Duodenal mucosa (tissue), 2 donors: ENCODE results near the gene SKIDA1.

Experiments
- H3K27ac ChIP-seq: one replicate; pipeline ENCODE4 v1.7.0; 2013; ENCODE audit warnings: low read depth, low read length
- H3K27me3 ChIP-seq, 2 donors: one replicate each; pipeline ENCODE4 v1.7.0; 2013; ENCODE audit warnings: low read length in 2 of 2, control low read depth in 1 of 2; ENCODE audit not compliant: insufficient read depth in 2 of 2, control insufficient read depth in 1 of 2
- H3K36me3 ChIP-seq, 2 donors: one replicate each; pipeline ENCODE4 v1.7.0; 2013; ENCODE audit warnings: low read length in 2 of 2, control low read depth in 1 of 2; ENCODE audit not compliant: insufficient read depth in 2 of 2, control insufficient read depth in 1 of 2
- H3K4me1 ChIP-seq, 2 donors: one replicate each; pipeline ENCODE4 v1.7.0; 2013; ENCODE audit warnings: low read length in 2 of 2, control low read depth in 1 of 2; ENCODE audit not compliant: insufficient read depth in 2 of 2, control insufficient read depth in 1 of 2
- H3K4me3 ChIP-seq, 2 donors: one replicate each; pipeline ENCODE4 v1.7.0; 2013; ENCODE audit warnings: low read length in 2 of 2, low read depth in 1 of 2
- H3K9ac ChIP-seq, 2 donors: one replicate each; pipeline ENCODE4 v1.7.0; 2013; ENCODE audit warnings: low read length in 2 of 2, low read depth in 1 of 2
- H3K9me3 ChIP-seq, 2 donors: one replicate each; pipeline ENCODE4 v1.7.0; 2013; ENCODE audit warnings: low read length in 2 of 2, control low read depth in 1 of 2; ENCODE audit not compliant: control insufficient read depth in 1 of 2

The SKIDA1 gene

GRCh38 chr10:21529032-21529910, 3.8 kb upstream of the SKIDA1 start:
- Histone ChIP-seq H3K4me1 (peaks cover 7 to 14% of the 10 kb centered on the region in 2 donors), H3K36me3 (no peaks in the 10 kb centered on the region), H3K27ac (no peak overlapping the region), H3K9ac (no peak overlapping the region), H3K4me3 (no peak overlapping the region), H3K27me3 (peaks cover 7 to 24% of the 10 kb centered on the region in 2 donors), H3K9me3 (no peaks in the 10 kb centered on the region)

- Histone ChIP-seq H3K4me1 (peaks cover 7 to 13% of the 10 kb centered on the region in 2 donors), H3K4me3 (peak overlapping the region in 1 of 2 donors; percentile 43), H3K27ac (peak overlapping the region; percentile 5), H3K9ac (no peak overlapping the region), H3K27me3 (peaks cover 7 to 24% of the 10 kb centered on the region in 2 donors), H3K9me3 (no peaks in the 10 kb centered on the region), H3K36me3 (no peaks in the 10 kb centered on the region)
These were observed 3.0 kb upstream of the SKIDA1 start for GRCh38 chr10:21528236-21529031.

GRCh38 chr10:21527598-21528235, 2.2 kb upstream of the SKIDA1 start:
- Histone ChIP-seq H3K27me3 (peaks cover 7 to 24% of the 10 kb centered on the region in 2 donors), H3K9me3 (no peaks in the 10 kb centered on the region), H3K36me3 (no peaks in the 10 kb centered on the region), H3K4me3 (peak overlapping the region; percentile 43 to 47), H3K9ac (peak overlapping the region in 1 of 2 donors; percentile 30), H3K4me1 (peaks cover 1 to 6% of the 10 kb centered on the region in 2 donors), H3K27ac (peak overlapping the region; percentile 88)

DNA sequence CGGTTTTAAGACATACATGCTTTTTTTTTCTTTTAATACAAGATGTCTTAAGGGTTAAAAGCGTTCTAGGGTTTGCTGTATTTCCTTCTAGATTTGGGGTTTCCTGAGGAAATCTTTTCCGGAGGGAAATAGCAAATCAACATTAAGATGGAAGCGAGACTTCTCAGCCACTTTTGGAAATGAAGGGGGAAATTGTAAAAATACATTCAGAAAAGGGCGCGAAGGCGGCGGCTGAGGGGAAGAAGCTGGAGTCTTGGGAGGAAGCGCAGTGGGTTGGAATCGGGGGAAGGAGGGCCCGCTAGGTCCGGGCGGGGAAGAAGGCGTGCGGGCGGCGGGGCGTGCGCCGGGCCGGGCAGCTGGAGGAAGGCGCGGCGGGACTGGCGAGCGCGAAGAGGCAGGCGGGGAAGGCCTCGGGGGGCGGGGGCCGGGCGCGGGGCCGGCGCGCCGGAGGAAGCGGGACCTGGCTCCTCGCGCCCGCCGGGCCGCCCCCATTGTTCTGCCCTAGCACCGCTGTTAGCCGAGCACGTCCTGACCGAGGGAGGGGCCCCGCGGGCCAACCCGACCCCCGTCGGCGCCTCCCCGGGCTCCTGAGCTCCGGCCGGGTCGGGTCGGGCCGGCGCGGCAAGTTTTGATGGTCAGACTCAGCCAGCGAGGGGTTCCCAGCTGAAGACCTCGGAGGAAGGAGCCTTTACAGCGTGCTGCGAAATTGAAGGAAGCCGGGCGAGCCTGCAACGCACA, 1.5 kb upstream of the SKIDA1 start:
- Histone ChIP-seq H3K27me3 (peaks cover 10 to 24% of the 10 kb centered on the region in 2 donors), H3K9me3 (no peaks in the 10 kb centered on the region), H3K36me3 (no peaks in the 10 kb centered on the region), H3K27ac (peak overlapping the region; percentile 88), H3K4me3 (peak overlapping the region; percentile 65 to 79), H3K4me1 (peaks cover 0 to 5% of the 10 kb centered on the region in 2 donors), H3K9ac (peak overlapping the region; percentile 30 to 60)

DNA sequence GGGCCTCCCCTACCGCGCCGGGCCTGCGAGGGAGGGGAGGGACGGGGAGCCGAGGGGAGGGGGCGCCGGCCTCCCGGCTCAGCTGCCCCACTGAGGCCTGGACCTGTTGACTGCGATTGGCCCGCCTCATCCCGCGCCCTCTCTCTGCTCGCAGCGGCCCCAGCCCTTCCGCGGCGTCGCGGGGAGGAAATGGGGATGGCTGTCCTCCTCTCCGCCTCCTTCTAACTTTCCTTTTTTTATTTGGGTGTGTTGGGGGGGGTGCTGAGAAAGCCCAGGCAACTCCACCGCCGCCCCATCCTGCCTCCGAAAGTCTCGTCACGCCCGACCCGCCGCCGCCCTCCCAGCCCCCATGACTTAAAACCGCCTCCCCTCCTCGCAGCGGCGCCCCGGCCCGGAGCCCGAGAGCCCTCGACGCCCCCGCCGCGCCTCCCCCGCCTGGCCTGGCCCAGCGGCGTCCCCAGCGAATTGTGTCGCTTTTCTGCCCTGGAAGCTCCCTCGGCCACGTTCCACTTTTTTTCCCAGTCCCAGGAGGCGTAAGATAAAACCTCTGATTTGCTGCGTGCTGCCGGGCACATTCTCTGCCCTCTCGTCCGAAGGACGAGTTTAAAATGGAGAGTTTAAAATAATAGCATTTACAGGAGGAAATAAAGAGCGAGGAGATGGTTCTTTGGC, 842 bp upstream of the SKIDA1 start:
- peaks cover 14 to 29% of the 10 kb centered on the region in 2 donors for H3K27me3 ChIP-seq
- peak overlapping the region; percentile 88 for H3K27ac ChIP-seq
- H3K36me3 ChIP-seq: no peaks in the 10 kb centered on the region
- no peaks in the 10 kb centered on the region for H3K9me3 ChIP-seq
- H3K9ac ChIP-seq: peak overlapping the region; percentile 43 to 60
- H3K4me1 ChIP-seq: peaks cover 0 to 5% of the 10 kb centered on the region in 2 donors
- H3K4me3 ChIP-seq: peak overlapping the region; percentile 65 to 79

GRCh38 chr10:21524526-21525366, 736 bp downstream of the SKIDA1 start:
- Histone ChIP-seq H3K9me3 (no peaks in the 10 kb centered on the region), H3K36me3 (no peaks in the 10 kb centered on the region), H3K9ac (peak overlapping the region; percentile 53 to 66), H3K27ac (peak overlapping the region; percentile 88), H3K4me3 (peak overlapping the region; percentile 79 to 88), H3K4me1 (peaks cover 4 to 9% of the 10 kb centered on the region in 2 donors), H3K27me3 (peaks cover 25 to 42% of the 10 kb centered on the region in 2 donors)

- no peak overlapping the region for H3K9ac ChIP-seq
- no peaks in the 10 kb centered on the region for H3K36me3 ChIP-seq
- H3K27ac ChIP-seq: no peak overlapping the region
- H3K4me1 ChIP-seq: peaks cover 5 to 15% of the 10 kb centered on the region in 2 donors
- H3K9me3 ChIP-seq: no peaks in the 10 kb centered on the region
- H3K27me3 ChIP-seq: peaks cover 30 to 48% of the 10 kb centered on the region in 2 donors
- no peak overlapping the region for H3K4me3 ChIP-seq
These were observed 1.4 kb downstream of the SKIDA1 start for GRCh38 chr10:21524131-21524525.

DNA sequence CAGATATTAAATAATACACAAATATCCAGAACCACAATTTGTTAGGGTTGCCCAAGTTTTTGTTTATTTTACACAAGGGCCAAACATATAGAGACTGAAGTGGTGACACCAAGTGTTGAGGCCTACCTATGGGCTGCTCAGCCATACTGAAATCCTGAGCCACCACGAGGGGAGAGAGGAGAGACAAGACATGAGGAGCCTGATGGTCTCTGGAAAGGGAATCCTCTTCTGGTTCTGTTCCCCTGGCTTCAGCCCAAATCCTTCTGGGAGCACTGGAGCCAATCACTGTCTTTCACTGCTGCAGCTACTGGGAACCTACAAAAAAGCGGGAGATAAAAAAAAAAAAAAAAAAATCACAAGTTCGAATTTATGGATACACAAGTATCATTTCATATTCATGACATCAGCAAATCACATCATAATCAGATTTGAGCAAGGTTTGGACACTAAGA, 1.9 kb downstream of the SKIDA1 start:
- H3K9ac ChIP-seq: no peak overlapping the region
- H3K36me3 ChIP-seq: no peaks in the 10 kb centered on the region
- no peaks in the 10 kb centered on the region for H3K9me3 ChIP-seq
- H3K27me3 ChIP-seq: peaks cover 33 to 53% of the 10 kb centered on the region in 2 donors
- H3K27ac ChIP-seq: no peak overlapping the region
- no peak overlapping the region for H3K4me3 ChIP-seq
- H3K4me1 ChIP-seq: peaks cover 5 to 16% of the 10 kb centered on the region in 2 donors
